Measurements from ENCODE around the gene BICC1.

The BICC1 gene

DNA sequence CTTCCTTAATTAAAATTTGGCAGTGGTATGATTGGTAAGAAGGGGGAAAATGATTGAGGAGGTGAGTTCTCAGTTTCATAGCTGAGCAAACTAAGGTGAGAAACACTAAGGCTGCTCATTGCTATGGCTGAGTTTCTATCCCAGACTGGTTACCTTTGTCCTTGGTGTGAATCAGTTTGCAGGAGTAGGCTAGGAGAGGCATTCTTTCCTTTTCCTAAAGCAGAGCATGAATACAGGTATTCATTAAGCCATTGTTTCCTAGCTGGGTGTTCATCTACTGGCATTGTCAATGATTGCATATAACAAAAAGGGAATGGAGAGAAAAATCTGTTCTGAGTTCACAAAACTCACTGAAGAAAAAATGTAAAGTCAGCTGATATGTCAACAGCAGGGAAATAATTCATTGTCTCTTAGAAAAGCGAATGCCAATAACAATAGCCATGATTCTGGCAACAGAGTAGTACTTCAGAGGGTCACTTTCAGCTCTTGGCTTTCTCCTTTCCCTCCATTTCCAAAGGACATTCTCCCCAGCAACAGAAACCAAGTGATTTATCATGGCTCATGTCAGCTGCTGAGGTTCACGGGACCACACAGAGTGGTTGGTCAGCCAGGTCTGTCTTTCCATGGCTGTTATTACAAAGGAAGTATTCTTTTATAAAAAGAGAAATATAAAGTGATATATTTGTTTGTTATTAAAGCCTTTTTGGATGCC, 234.0 kb downstream of the BICC1 start:
- TF ChIP-seq SPI1 (IDR thresholded peaks at IDR 0.05; ENCODE audit: borderline replicate concordance, low read depth) = no peak
- TF ChIP-seq, protein P1, sequence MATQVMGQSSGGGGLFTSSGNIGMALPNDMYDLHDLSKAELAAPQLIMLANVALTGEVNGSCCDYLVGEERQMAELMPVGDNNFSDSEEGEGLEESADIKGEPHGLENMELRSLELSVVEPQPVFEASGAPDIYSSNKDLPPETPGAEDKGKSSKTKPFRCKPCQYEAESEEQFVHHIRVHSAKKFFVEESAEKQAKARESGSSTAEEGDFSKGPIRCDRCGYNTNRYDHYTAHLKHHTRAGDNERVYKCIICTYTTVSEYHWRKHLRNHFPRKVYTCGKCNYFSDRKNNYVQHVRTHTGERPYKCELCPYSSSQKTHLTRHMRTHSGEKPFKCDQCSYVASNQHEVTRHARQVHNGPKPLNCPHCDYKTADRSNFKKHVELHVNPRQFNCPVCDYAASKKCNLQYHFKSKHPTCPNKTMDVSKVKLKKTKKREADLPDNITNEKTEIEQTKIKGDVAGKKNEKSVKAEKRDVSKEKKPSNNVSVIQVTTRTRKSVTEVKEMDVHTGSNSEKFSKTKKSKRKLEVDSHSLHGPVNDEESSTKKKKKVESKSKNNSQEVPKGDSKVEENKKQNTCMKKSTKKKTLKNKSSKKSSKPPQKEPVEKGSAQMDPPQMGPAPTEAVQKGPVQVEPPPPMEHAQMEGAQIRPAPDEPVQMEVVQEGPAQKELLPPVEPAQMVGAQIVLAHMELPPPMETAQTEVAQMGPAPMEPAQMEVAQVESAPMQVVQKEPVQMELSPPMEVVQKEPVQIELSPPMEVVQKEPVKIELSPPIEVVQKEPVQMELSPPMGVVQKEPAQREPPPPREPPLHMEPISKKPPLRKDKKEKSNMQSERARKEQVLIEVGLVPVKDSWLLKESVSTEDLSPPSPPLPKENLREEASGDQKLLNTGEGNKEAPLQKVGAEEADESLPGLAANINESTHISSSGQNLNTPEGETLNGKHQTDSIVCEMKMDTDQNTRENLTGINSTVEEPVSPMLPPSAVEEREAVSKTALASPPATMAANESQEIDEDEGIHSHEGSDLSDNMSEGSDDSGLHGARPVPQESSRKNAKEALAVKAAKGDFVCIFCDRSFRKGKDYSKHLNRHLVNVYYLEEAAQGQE (IDR thresholded peaks at IDR 0.05; ENCODE audit: insufficient replicate concordance, low read depth) = no peak
- TF ChIP-seq POLR2AphosphoS5 (IDR thresholded peaks at IDR 0.05; ENCODE audit: low read depth) = no peak
- TF ChIP-seq GABPA (IDR thresholded peaks at IDR 0.05; ENCODE audit: low read depth) = no peak
- TF ChIP-seq, protein P2, sequence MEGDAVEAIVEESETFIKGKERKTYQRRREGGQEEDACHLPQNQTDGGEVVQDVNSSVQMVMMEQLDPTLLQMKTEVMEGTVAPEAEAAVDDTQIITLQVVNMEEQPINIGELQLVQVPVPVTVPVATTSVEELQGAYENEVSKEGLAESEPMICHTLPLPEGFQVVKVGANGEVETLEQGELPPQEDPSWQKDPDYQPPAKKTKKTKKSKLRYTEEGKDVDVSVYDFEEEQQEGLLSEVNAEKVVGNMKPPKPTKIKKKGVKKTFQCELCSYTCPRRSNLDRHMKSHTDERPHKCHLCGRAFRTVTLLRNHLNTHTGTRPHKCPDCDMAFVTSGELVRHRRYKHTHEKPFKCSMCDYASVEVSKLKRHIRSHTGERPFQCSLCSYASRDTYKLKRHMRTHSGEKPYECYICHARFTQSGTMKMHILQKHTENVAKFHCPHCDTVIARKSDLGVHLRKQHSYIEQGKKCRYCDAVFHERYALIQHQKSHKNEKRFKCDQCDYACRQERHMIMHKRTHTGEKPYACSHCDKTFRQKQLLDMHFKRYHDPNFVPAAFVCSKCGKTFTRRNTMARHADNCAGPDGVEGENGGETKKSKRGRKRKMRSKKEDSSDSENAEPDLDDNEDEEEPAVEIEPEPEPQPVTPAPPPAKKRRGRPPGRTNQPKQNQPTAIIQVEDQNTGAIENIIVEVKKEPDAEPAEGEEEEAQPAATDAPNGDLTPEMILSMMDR (IDR thresholded peaks at IDR 0.05; ENCODE audit: insufficient read depth, low read length) = no peak
- Histone ChIP-seq H3K27me3 (ENCODE audit: insufficient read depth, poor library complexity, severe bottlenecking) (peaks cover 3% of the 10 kb centered on the region), H3K27ac (replicated peaks) (no peak overlapping the region), H3K4me3 (replicated peaks; ENCODE audit: insufficient read depth, low read length) (no peak overlapping the region)
- no peak for DNase-seq (ENCODE audit: low read depth in 1 of 2, low spot score in 1 of 2)

DNA sequence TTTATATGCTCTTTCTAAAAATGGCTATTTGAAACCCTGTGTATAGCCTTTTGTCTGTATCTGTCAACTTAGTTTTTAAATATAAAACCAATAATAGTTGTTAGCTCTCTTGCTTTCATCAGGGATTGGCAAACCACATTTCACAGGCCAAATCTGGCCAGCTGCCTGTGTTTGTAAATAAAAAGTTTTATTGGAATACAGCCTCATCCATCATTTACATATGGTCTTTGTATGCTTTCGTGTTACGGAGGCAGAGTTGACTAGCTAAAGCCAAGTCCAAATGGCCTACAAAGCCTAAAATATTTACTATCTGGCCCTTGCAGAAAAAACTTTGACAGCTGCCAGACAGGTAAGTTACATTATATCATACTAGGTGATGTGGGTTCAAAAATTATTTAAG, 235.0 kb downstream of the BICC1 start:
- Histone ChIP-seq H3K4me3 (replicated peaks; ENCODE audit: insufficient read depth, low read length) (no peak overlapping the region), H3K27ac (replicated peaks) (no peak overlapping the region), H3K27me3 (ENCODE audit: insufficient read depth, poor library complexity, severe bottlenecking) (peaks cover 3% of the 10 kb centered on the region)
- no peak for DNase-seq (ENCODE audit: low read depth in 1 of 2, low spot score in 1 of 2)
- TF ChIP-seq, protein P1 (IDR thresholded peaks at IDR 0.05; ENCODE audit: insufficient replicate concordance, low read depth) = no peak
- TF ChIP-seq, protein P2 (IDR thresholded peaks at IDR 0.05; ENCODE audit: insufficient read depth, low read length) = no peak
- TF ChIP-seq SPI1 (IDR thresholded peaks at IDR 0.05; ENCODE audit: borderline replicate concordance, low read depth) (no peak), POLR2AphosphoS5 (IDR thresholded peaks at IDR 0.05; ENCODE audit: low read depth) (no peak), GABPA (IDR thresholded peaks at IDR 0.05; ENCODE audit: low read depth) (no peak)

DNA sequence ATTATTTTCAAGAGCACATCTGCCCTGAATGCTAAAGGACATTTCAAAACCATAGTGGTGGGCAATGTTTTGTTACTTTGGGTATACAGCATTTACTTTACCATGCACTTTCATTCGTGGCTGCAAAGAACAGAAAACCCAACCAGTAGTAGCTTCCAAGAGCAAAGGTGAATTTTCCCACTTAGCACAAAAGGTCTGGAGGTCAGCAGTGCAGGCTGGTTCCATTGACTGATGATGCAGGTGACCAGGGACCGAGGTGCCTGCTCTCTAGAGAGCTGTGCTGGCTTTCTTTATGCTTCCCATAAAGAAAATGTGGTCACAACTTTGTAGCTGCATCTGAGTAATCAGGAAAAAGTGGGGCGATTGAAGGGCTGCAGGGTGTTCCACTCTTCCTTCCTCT, 240.0 kb downstream of the BICC1 start:
- no peak for DNase-seq (ENCODE audit: low read depth in 1 of 2, low spot score in 1 of 2)
- no peak for TF ChIP-seq SPI1 (IDR thresholded peaks at IDR 0.05; ENCODE audit: borderline replicate concordance, low read depth)
- TF ChIP-seq POLR2AphosphoS5 (IDR thresholded peaks at IDR 0.05; ENCODE audit: low read depth) = no peak
- TF ChIP-seq, protein P1 (IDR thresholded peaks at IDR 0.05; ENCODE audit: insufficient replicate concordance, low read depth) = no peak
- TF ChIP-seq GABPA (IDR thresholded peaks at IDR 0.05; ENCODE audit: low read depth) = no peak
- TF ChIP-seq, protein P2 (IDR thresholded peaks at IDR 0.05; ENCODE audit: insufficient read depth, low read length) = no peak
- H3K27ac ChIP-seq (replicated peaks) = no peak overlapping the region
- H3K4me3 ChIP-seq (replicated peaks; ENCODE audit: insufficient read depth, low read length) = no peak overlapping the region
- H3K27me3 ChIP-seq (ENCODE audit: insufficient read depth, poor library complexity, severe bottlenecking) = peaks cover 3% of the 10 kb centered on the region

Measured in HL-60 (cell line).